GM21717 (cell line): ENCODE measurements around the gene METTL5.

ENCODE experiments used
- ATAC-seq: cut with Tn5 transposase; IDR thresholded peaks from one replicate; pipeline ENCODE4 v1.9.1; 2021; ENCODE audit warnings: mild to moderate bottlenecking, moderate library complexity; ENCODE audit not compliant: unreplicated experiment

METTL5 gene

DNA sequence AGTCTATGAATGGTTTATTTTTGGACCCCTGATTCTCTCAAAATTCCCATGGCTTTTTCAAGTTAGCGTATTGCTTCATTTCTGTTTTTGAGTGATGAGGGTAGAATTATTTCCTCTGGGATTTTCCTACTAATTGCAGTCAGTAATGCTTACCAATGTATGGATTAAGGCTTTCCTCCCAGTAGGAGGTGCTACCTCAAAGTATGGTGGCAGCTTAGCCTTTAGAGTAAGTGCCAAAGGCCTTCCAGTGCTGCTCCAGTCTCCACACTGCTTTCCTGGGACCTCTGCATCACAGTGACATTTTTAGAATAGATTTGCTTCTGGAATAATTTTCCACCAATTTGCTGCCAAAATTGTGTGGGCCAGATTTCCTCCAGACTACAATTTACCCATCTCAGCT is 42.2 kb downstream of the METTL5 start:
- no peak for ATAC-seq

DNA sequence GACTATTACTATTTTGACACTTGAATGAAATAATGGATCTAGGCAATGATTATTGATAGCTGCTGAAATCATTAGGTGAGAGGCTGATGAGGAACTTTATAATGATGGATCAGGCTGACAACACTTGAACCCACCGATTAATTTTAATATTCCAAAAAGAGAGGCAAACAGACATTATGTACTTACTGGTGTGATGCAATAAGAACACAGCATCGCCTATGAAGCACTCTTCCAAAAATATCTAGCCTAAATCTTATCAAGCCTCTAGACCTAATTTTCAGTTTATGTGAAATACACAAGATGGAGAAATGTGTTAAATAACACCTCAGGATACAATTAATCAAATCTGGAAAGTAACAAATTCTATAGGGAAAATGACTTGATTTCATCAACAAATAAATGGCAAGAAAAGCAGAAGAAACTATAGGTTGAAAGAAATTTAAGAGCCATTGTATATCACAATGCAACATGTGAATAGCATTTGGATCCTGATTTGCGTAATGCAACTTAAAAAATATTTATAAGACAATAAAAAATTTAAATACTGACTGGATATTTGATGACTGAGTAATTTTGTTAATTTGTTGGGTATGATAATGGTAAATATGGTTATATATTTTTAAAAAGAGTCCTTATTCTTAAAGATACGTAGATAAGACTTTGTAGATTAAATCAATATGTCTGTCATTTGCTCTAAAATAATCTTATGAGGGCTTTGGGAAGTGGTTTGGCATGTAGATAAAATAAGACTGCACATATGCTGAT is 43.3 kb downstream of the METTL5 start:
- no peak for ATAC-seq

DNA sequence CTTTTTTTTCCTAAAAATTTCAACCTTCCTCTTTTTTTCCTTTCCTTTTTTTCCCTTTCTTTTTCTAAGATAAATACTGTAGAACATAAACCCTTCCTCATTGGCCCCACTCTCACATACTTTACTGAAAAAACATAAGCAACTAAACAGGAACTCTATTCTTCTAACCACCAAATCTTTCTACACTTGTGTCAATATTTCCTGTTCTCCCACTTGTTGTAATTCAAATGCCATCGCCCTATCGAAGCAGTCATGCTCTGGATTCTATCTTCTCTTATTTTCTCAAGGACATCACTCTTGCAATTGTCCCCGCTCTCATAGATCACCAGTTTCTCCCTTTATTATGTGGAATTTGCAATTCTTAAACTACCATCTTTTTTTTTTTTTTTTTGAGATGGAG is 46.3 kb downstream of the METTL5 start:
- no peak for ATAC-seq

DNA sequence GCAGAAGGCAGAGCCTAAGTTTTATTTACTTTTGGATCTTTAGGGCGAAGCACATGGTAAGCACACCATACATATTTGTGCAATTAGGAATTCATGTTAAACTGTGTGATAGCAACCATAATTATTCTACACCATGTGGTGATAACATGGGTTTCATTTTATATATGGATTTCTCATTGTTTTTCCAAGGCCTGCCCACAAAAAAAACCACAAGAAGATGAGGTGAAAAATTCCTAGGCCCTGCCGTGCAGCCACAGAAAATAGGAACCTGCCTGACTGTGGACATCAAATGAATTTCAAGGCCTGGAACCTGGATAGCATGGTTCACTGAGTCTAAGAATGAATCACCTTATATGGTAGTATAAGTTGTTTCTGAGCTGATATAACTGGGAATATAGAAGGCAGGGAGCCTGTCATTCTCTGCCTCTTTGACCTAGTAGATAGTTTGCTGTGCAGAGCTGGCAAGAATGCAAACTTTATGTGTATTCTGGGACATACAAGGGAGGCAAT is 48.4 kb downstream of the METTL5 start:
- ATAC-seq = no peak

DNA sequence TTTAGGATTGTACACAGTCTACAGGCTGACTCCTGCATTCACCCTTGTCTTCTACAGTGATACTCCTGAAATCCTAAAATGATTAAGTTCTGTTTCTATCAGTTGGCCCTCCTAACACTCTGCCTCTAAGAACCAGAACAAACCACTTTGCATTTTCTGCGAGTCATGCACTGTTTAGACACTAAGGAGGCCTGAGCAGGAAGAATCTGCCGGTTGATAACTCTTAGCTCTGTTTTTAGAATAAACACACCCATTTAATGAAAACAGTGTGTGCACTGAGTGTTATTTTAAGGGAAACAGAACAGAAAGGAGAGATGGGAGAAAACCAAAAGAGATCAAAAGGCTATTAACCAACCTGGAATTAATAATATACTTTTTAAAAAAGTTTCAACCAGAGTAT is 48.9 kb downstream of the METTL5 start:
- ATAC-seq = no peak

DNA sequence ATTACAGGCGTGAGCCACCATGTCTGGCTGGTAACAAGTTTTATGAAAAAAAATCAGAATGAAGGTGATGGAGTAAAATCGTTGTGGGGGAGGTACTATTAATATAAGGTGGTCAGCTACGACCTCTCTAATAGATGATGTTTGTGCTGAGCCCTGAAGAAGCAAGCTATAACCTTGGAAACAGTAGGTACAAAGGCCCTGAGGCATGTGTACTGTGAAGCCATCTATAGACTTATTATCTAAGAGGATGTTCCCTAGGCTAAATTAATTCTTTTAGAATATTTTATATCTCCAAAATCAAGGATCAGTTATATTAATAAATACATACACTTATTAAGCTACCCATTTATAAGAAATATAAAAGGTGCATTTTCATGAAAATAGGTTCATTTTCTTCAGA is 49.4 kb downstream of the METTL5 start:
- no peak for ATAC-seq

DNA sequence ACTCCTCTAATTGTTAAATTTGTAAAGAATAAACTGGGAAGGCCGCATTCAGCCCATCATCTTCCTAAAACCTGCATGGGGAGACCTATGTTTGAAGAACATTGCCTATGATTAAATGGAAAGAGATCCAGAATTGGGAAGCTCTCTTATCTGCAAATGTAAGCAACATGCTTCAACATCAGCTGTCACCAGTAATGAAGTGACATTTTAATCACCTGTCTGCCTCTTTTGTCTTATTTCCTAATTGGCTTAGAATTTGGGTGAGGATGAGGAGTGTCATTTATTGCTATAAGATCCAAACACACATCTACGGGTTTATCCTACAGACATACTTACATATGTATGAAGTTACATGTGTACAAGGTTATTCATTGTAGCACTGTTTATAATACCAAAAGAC is 52.1 kb downstream of the METTL5 start:
- no peak for ATAC-seq

DNA sequence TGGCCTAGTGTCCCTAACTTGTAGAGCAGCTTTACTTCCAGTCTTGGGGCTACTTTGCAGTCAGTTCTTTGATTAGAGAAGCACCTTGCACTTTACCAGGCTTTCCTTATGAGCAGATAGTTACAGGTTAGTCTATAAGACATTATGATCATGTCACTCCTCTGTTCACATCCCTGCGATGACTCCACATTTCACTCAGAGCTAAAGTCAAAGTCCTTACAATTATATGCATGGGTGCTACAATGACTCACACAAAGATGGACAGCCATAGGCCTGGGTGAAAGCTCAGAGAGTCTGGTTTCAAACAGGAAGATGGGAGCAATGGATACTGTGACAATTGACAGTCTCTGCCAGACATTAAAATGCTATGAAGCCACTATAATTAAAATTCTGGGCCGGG is 53.1 kb downstream of the METTL5 start:
- ATAC-seq = no peak

DNA sequence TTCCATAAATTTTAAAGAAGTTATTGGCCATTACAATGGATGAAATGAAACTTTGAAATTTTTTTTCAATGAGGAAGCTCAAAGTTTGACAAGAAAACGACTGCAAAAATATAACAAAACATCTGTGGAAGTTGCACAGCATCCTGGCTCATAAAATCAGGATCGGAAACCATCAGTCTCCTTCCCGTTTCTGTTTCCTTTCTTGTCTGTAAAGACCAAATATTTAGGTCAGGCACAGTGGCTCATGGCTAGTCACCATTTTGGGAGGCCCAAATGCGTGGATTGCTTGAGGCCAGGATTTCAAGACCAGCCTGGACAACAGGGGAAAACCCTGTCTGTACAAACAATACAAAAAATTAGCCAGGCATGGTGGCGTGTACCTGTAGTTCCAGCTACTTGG is 53.7 kb downstream of the METTL5 start:
- ATAC-seq = no peak

DNA sequence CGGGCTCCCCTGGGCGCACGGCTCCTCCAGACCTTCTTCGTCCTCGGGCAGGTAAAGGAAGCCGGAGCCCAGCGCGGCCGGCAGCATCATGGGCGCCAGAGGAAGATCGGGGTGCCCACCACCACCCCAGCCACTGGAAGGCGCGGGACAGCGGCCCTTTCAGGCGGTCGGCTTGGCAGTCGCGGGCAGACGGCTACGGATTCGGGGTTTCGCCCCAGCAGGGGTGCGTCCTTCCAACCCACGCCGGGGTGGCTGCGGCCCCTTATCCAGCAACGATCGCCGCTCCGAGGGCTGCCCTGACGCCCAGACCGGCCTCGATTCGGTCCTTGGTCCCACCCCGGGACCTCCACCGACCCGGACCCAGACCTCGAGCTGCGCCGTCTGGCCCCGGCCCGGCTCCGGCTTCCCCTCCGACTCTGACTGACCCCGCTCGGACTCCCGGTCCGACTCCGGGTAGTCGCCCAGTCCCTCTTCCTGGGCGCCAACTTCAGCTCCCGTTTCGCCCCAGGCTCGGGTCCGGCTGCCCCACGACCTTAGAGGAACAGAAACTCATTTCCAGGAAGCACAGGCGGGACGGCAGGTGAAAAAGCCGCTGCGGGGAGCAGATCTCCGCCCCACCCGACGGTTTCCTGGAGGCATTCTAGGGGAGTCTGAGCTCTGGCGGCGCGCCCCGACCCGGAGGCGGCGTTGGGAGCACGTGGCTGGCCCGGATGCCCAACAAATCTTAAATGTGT is 56.3 kb downstream of the METTL5 start:
- no peak for ATAC-seq

DNA sequence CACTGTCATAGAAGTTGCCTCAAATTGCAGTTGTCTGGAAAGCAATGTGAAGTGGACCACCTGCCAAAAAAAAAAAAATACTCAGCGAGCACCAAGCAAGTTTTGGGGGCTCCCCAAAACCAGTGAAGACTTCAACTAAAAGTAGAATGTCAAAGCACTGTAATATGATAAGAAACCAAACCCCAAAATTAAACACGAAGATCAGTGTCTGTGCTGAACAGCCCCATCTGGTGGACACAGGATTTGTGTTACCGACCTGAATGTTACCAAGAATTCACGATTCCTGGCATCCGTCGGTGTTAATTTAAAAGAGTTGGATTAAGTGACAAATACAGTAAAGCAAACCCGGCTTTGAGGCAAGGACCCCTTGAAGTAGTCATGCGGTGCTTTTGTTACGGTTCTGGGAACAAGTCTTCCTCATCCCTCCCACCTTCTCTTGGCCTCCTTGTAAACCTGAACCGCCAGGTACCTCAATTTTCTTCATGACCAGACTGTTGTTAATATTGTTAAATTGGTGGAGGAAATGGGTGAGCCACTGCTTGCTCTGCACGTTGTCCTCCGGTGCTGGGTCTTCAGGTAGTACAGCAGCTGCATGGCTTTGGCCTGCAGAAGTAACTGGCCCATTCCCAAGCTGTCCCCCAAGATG is 57.3 kb downstream of the METTL5 start:
- ATAC-seq = no peak

DNA sequence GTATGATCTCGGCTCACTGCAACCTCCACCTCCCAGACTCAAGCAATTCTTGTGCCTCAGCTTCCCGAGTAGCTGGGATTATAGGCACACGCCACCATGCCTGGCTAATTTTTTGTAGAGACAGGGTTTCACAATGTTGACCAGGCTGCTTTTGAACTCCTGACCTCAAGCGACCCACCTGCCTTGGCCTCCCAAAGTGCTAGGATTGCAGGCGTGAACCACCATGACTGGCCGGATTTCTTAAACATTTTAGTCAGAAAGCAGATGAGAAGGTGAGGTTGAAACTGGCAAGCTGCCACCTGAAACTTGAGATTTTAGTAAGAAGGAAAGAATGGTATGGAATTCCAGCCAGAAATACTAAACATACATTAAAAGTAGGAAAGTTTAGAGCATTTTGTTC is 59.2 kb downstream of the METTL5 start:
- ATAC-seq = no peak

DNA sequence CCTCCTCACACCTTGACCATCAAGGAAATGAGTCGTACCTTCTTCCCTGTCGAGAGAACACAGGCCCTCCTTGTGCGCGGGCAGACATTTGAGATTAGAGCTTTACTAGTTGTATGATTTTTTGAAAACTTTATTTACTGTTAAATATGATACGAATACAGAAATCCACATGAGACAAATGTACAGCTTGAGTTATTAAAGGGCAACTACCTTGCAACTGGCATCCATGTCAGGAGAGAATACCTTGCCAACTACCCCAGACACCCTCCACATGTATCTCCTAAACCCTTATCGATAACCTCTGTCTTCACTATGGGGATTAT is 62.8 kb downstream of the METTL5 start:
- ATAC-seq = no peak
